ENCODE data around the gene CEBPZ. TPM values are rescaled to one million over a fixed set of nuclear protein-coding genes. Genes with fewer than 3 reads are reported as not detected.

CEBPZ gene
- total RNA-seq, 1 experiment from 2014 or later: 146 TPM

DNA sequence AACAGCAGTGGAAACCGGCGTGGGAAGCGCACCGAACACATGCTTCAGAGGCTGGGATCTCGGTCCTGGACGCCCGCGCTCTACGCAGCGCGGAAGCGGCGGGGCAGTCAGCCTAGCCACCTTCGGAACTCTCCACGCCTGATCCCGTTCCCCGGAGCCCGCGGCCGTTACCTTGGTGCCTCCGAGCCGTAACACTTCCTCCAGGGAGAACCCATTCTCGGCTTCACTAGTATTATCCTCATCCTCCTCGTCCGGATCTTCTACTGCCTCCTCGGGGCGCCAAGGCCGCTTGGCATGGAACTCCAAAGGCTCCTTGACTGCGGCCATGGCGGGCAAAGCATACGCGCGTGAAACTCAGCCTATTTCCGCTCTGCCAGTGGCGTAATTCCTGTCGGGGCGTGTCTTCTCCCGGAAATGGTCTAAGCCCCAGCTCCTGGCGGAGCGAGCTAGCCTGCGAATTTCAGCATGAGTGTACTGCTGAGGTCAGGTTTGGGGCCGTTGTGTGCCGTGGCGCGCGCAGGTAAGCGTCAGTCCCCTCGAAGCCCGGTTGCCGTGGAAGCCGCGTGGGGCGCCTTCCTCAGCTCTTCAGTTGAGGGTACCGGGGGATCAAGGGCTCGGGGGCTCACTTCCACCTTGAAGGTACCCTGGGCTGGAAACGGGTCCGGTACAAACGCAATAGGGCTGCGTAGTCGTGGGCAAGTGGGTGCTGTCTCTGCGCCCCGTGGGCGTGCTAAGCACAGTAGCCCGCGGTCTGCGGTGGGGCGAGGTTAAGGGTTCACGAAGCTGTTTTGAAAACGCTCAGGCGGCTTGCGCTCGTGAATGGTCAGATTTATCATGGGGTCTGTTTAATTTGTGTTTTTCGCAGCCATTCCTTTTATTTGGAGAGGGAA, at the start of gene CEBPZ, which contains the start of gene NDUFAF7 (continued):
- TF ChIP-seq, protein P1, sequence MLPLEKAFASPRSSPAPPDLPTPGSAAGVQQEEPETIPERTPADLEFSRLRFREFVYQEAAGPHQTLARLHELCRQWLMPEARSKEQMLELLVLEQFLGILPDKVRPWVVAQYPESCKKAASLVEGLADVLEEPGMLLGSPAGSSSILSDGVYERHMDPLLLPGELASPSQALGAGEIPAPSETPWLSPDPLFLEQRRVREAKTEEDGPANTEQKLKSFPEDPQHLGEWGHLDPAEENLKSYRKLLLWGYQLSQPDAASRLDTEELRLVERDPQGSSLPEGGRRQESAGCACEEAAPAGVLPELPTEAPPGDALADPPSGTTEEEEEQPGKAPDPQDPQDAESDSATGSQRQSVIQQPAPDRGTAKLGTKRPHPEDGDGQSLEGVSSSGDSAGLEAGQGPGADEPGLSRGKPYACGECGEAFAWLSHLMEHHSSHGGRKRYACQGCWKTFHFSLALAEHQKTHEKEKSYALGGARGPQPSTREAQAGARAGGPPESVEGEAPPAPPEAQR (CRISPR knock-in tag; IDR thresholded peaks at IDR 0.05): no peak
- TF ChIP-seq ZBTB43 (CRISPR knock-in tag; IDR thresholded peaks at IDR 0.05) (0 out of 2 replicates have a peak, but pooled peaks have one; percentile 40), ELF4 (CRISPR knock-in tag; IDR thresholded peaks at IDR 0.05; ENCODE audit: low read depth) (no peak), ETV6 (CRISPR knock-in tag; IDR thresholded peaks at IDR 0.05) (peak; percentile 68), RORB (CRISPR knock-in tag; IDR thresholded peaks at IDR 0.05) (no peak), ATF3 (CRISPR knock-in tag; conservative IDR thresholded peaks at IDR 0.05) (no peak), PREB (CRISPR knock-in tag; IDR thresholded peaks at IDR 0.05; ENCODE audit: borderline replicate concordance) (no peak; the same call in 1 of the 2 replicates), ATF1 (CRISPR knock-in tag; IDR thresholded peaks at IDR 0.05) (no peak), SP1 (CRISPR knock-in tag; conservative IDR thresholded peaks at IDR 0.05) (peak; percentile 91), TEAD4 (CRISPR knock-in tag; IDR thresholded peaks at IDR 0.05) (no peak), ZNF121 (CRISPR knock-in tag; IDR thresholded peaks at IDR 0.05) (no peak), USF1 (CRISPR knock-in tag; IDR thresholded peaks at IDR 0.05) (peak; percentile 69), CTCF (IDR thresholded peaks at IDR 0.05) (no peak), SMAD3 (CRISPR knock-in tag; IDR thresholded peaks at IDR 0.05; ENCODE audit: borderline replicate concordance) (peak; percentile 86; the same call in 1 of the 2 replicates), MLX (CRISPR knock-in tag; IDR thresholded peaks at IDR 0.05) (no peak), JUN (CRISPR knock-in tag; IDR thresholded peaks at IDR 0.05) (peak; percentile 86; the same call in 1 of the 2 replicates), NFE2L1 (CRISPR knock-in tag; IDR thresholded peaks at IDR 0.05) (no peak), ZBTB21 (CRISPR knock-in tag; IDR thresholded peaks at IDR 0.05; ENCODE audit: borderline replicate concordance) (peak; percentile 93)
- TF ChIP-seq, protein P2, sequence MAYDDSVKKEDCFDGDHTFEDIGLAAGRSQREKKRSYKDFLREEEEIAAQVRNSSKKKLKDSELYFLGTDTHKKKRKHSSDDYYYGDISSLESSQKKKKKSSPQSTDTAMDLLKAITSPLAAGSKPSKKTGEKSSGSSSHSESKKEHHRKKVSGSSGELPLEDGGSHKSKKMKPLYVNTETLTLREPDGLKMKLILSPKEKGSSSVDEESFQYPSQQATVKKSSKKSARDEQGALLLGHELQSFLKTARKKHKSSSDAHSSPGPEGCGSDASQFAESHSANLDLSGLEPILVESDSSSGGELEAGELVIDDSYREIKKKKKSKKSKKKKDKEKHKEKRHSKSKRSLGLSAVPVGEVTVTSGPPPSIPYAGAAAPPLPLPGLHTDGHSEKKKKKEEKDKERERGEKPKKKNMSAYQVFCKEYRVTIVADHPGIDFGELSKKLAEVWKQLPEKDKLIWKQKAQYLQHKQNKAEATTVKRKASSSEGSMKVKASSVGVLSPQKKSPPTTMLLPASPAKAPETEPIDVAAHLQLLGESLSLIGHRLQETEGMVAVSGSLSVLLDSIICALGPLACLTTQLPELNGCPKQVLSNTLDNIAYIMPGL (CRISPR knock-in tag; IDR thresholded peaks at IDR 0.05): no peak; the same call in 1 of the 2 replicates
- TF ChIP-seq, protein P3, sequence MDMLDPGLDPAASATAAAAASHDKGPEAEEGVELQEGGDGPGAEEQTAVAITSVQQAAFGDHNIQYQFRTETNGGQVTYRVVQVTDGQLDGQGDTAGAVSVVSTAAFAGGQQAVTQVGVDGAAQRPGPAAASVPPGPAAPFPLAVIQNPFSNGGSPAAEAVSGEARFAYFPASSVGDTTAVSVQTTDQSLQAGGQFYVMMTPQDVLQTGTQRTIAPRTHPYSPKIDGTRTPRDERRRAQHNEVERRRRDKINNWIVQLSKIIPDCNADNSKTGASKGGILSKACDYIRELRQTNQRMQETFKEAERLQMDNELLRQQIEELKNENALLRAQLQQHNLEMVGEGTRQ (CRISPR knock-in tag; IDR thresholded peaks at IDR 0.05): no peak
- TF ChIP-seq, protein P4, sequence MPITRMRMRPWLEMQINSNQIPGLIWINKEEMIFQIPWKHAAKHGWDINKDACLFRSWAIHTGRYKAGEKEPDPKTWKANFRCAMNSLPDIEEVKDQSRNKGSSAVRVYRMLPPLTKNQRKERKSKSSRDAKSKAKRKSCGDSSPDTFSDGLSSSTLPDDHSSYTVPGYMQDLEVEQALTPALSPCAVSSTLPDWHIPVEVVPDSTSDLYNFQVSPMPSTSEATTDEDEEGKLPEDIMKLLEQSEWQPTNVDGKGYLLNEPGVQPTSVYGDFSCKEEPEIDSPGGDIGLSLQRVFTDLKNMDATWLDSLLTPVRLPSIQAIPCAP (CRISPR knock-in tag; IDR thresholded peaks at IDR 0.05): 0 out of 2 replicates have a peak, but pooled peaks have one; percentile 62
- TF ChIP-seq, protein P5, sequence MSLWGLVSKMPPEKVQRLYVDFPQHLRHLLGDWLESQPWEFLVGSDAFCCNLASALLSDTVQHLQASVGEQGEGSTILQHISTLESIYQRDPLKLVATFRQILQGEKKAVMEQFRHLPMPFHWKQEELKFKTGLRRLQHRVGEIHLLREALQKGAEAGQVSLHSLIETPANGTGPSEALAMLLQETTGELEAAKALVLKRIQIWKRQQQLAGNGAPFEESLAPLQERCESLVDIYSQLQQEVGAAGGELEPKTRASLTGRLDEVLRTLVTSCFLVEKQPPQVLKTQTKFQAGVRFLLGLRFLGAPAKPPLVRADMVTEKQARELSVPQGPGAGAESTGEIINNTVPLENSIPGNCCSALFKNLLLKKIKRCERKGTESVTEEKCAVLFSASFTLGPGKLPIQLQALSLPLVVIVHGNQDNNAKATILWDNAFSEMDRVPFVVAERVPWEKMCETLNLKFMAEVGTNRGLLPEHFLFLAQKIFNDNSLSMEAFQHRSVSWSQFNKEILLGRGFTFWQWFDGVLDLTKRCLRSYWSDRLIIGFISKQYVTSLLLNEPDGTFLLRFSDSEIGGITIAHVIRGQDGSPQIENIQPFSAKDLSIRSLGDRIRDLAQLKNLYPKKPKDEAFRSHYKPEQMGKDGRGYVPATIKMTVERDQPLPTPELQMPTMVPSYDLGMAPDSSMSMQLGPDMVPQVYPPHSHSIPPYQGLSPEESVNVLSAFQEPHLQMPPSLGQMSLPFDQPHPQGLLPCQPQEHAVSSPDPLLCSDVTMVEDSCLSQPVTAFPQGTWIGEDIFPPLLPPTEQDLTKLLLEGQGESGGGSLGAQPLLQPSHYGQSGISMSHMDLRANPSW (CRISPR knock-in tag; conservative IDR thresholded peaks at IDR 0.05; ENCODE audit: low read depth): no peak
